OCI-LY3 (cell line): ENCODE data around the gene MACROD2.

Source experiments
- H2AFZ ChIP-seq: fragments of 200-600, 300-600 bp; shearing (Covaris generic); 2 replicates; pipeline ENCODE4 v1.6.0; 2014; ENCODE audit warnings: antibody characterized with exemption, low read depth, low read length
- H3K27ac ChIP-seq: fragments of 200-600, 300-600 bp; sonication (generic); 2 replicates; pipeline ENCODE4 v1.5.1; 2014; ENCODE audit warnings: mild to moderate bottlenecking, low read length, moderate library complexity, mixed read lengths
- H3K27me3 ChIP-seq: fragments of 200-600, 300-600 bp; sonication (generic); 2 replicates; pipeline ENCODE4 v1.6.1; 2014; ENCODE audit warnings: low read depth, low read length, mixed read lengths
- H3K36me3 ChIP-seq: fragments of 200-600, 300-600 bp; sonication (generic); replicated peaks from 2 replicates; pipeline ENCODE3; 2014; ENCODE audit warnings: low read depth, low read length, mixed read lengths
- H3K4me1 ChIP-seq: fragments of 300-600, 200-600 bp; sonication (generic); 2 replicates; pipeline ENCODE4 v1.6.1; 2014; ENCODE audit warnings: low read length, mixed read lengths
- H3K4me2 ChIP-seq: fragments of 200-600, 300-600 bp; sonication (generic); 2 replicates; pipeline ENCODE4 v1.6.1; 2014; ENCODE audit warnings: low read length, mixed read lengths
- H3K4me3 ChIP-seq: fragments of 300-600, 200-600 bp; sonication (generic); 2 replicates; pipeline ENCODE4 v1.5.1; 2014; ENCODE audit warnings: antibody characterized with exemption, mild to moderate bottlenecking, low read length, moderate library complexity
- H3K79me2 ChIP-seq: fragments of 300-600, 200-600 bp; shearing (Covaris generic); 2 replicates; pipeline ENCODE4 v1.6.1; 2014; ENCODE audit warnings: mild to moderate bottlenecking, low read length, mixed read lengths
- H3K9ac ChIP-seq: fragments of 300-600, 200-600 bp; shearing (Covaris generic); 2 replicates; pipeline ENCODE4 v1.6.0; 2014; ENCODE audit warnings: mild to moderate bottlenecking, low read length, moderate library complexity
- H3K9me3 ChIP-seq: fragments of 200-600, 300-600 bp; shearing (Covaris generic); 2 replicates; pipeline ENCODE4 v1.6.1; 2014; ENCODE audit warnings: low read length, mixed read lengths; ENCODE audit not compliant: insufficient read depth
- H4K20me1 ChIP-seq: fragments of 200-600, 300-600 bp; sonication (generic); 2 replicates; pipeline ENCODE4 v1.6.1; 2016; ENCODE audit warnings: low read length, mixed read lengths; ENCODE audit not compliant: insufficient read depth
- EZH2phosphoT487 ChIP-seq: fragments of 200-600 bp; shearing (Covaris generic); IDR thresholded peaks from 2 replicates; pipeline ENCODE4 v1.6.1; 2018; ENCODE audit warnings: antibody characterized with exemption, mixed run types, low read depth
- TF ChIP-seq, protein P1 (sequence below): fragments of 200-600, 300-600 bp; sonication (generic); IDR thresholded peaks from 2 replicates; pipeline ENCODE4 v1.5.1; 2014; ENCODE audit warnings: antibody characterized with exemption, low read length, low read depth

MACROD2 gene

DNA sequence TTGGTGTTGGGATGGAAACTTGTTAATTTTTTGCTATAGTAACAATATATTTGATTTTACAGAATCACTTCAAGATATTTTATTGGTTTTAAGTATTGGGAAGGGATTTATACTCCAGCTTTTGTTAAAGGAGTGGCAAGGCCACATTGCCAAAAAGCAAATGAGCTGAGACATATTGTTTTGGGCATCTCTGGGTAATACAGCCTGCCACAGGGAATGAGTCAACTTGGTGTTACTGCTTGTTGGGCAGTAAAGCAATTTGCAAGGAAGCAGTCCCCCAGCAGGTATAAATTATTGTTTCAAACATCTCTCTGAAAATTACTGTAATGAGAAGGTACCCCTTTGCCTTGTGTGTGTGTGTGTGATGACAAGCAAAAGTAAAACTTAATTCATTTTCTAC lies 1210.4 kb downstream of the MACROD2 start:
- Histone ChIP-seq H3K9me3 (peaks cover 8% of the 10 kb centered on the region; the same call in 1 of the 2 replicates), H2AFZ (no peak overlapping the region)
- TF ChIP-seq, protein P1, sequence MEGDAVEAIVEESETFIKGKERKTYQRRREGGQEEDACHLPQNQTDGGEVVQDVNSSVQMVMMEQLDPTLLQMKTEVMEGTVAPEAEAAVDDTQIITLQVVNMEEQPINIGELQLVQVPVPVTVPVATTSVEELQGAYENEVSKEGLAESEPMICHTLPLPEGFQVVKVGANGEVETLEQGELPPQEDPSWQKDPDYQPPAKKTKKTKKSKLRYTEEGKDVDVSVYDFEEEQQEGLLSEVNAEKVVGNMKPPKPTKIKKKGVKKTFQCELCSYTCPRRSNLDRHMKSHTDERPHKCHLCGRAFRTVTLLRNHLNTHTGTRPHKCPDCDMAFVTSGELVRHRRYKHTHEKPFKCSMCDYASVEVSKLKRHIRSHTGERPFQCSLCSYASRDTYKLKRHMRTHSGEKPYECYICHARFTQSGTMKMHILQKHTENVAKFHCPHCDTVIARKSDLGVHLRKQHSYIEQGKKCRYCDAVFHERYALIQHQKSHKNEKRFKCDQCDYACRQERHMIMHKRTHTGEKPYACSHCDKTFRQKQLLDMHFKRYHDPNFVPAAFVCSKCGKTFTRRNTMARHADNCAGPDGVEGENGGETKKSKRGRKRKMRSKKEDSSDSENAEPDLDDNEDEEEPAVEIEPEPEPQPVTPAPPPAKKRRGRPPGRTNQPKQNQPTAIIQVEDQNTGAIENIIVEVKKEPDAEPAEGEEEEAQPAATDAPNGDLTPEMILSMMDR: no peak
- no peak for TF ChIP-seq EZH2phosphoT487

DNA sequence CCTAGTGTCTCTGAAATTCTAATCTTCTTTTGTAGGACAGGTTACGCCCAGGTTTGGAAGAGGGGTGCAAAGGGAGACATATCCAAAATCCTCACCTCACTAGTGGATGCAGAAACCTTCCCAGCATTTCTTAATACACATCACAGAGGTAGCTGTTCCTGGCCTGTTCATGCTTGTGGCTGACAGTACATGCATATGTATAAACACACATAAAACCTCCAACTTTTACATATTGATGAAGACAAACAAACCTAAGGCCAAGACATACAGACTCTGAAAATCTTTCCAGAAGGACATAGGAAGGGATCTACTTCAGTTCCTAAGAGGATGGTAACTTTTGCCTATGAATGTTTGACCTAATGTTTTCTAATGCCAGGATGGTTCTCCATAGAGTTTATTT lies 1214.2 kb downstream of the MACROD2 start:
- no peaks in the 10 kb centered on the region for H3K9me3 ChIP-seq
- H3K4me1 ChIP-seq: peaks cover 10% of the 10 kb centered on the region
- no peaks in the 10 kb centered on the region for H4K20me1 ChIP-seq
- no peaks in the 10 kb centered on the region for H3K79me2 ChIP-seq
- no peak overlapping the region for H3K9ac ChIP-seq
- H3K4me3 ChIP-seq: no peak overlapping the region
- no peak overlapping the region for H3K27ac ChIP-seq
- no peak overlapping the region for H2AFZ ChIP-seq
- TF ChIP-seq, protein P1: no peak
- peaks cover 3% of the 10 kb centered on the region for H3K36me3 ChIP-seq
- no peak overlapping the region for H3K4me2 ChIP-seq
- no peaks in the 10 kb centered on the region for H3K27me3 ChIP-seq

More for the DNA sequence above, 1210.4 kb downstream of the MACROD2 start:
- no peaks in the 10 kb centered on the region for H3K27me3 ChIP-seq
- no peak overlapping the region for H3K4me2 ChIP-seq
- H3K4me1 ChIP-seq: peaks cover 19% of the 10 kb centered on the region
- H3K79me2 ChIP-seq: no peaks in the 10 kb centered on the region
- no peaks in the 10 kb centered on the region for H4K20me1 ChIP-seq
- H3K36me3 ChIP-seq: peaks cover 6% of the 10 kb centered on the region
- H3K27ac ChIP-seq: no peak overlapping the region
- no peak overlapping the region for H3K9ac ChIP-seq
- no peak overlapping the region for H3K4me3 ChIP-seq

DNA sequence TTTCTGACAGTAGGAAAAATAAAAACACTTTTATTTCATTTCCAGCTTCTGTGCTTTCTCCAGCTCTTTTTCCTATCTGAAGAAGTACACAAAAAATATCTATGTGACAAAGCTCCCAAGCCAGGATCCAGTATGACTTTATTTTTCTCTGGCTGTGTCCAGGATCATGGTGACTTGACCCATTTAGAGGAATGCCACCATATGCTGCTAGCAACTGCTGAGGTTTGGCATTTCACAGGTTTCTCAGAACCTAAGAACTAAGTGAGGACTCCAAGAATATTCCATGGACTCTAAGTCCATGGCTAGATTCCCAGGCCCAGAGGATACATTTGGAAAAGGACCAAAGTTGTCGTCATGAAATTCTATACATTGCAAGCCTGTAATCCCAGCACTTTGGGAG lies 1218.7 kb downstream of the MACROD2 start:
- Histone ChIP-seq H3K4me1 (no peaks in the 10 kb centered on the region), H3K27ac (no peak overlapping the region), H3K4me3 (no peak overlapping the region), H2AFZ (no peak overlapping the region), H3K79me2 (no peaks in the 10 kb centered on the region), H4K20me1 (no peaks in the 10 kb centered on the region), H3K9ac (no peak overlapping the region), H3K4me2 (no peak overlapping the region), H3K36me3 (peaks cover 3% of the 10 kb centered on the region), H3K9me3 (no peaks in the 10 kb centered on the region), H3K27me3 (no peaks in the 10 kb centered on the region)
- TF ChIP-seq EZH2phosphoT487: no peak
- TF ChIP-seq, protein P1: no peak

DNA sequence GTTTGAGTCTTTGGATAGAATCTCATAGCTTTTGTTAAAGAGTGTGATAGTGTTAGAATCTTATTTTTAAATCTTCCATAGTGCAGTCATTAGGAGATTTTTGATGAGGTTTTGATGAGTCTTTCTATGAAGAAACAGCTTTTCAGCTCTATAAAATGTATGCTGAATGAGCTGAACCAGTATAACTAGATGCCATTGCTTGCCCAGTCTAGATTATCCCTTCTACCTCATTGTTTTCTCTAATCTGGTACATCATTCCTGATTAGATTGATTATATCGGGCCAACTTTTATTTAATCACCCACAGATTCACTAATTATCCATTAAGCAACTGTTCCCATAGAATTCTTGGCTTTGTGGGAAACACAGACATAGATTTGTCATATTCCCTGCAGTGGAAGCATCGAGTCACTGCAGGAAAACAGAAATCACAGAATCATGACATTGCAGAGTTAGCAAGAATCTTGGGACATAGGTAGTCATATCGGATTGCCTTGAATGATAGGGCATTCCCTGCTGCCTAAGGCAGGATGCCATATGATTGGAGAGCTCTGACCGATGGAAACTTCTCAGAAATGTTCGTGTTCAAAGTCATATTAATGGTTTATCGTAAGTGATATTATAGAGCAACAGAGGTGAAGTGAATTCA lies 1224.8 kb downstream of the MACROD2 start:
- no peaks in the 10 kb centered on the region for H3K36me3 ChIP-seq
- H3K27ac ChIP-seq: no peak overlapping the region
- no peak for TF ChIP-seq EZH2phosphoT487
- TF ChIP-seq, protein P1: no peak
- H2AFZ ChIP-seq: no peak overlapping the region
- no peaks in the 10 kb centered on the region for H3K4me1 ChIP-seq
- H3K79me2 ChIP-seq: no peaks in the 10 kb centered on the region
- no peak overlapping the region for H3K4me2 ChIP-seq
- no peaks in the 10 kb centered on the region for H4K20me1 ChIP-seq
- H3K9me3 ChIP-seq: no peaks in the 10 kb centered on the region
- no peak overlapping the region for H3K9ac ChIP-seq
- no peaks in the 10 kb centered on the region for H3K27me3 ChIP-seq
- H3K4me3 ChIP-seq: no peak overlapping the region
